ENCODE data around the gene ZBTB5.
A peak's percentile ranks its signal among the peaks of the same experiment; 100 is the strongest.

ZBTB5 gene

DNA sequence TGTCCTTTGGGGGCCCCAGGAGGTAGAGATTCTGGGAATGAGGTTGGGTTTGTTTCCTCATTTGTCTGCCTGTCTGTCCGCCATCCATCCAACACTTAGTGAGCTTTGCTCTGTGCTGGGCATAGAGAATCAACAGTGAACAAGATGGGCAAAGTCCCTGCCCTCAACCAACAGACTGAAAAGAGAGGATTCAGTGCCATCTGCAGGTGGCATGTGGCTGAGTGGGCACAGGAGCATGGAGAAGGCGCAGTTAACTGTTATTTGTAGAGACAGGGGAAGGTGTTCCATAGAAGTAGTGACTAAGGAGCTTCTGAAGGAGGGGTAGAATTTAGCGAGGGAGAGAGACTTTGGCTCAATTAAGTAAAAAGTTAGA, 43.6 kb upstream of the ZBTB5 start:
- DNase-seq (ENCODE audit: low read depth) = no peak
- no peak overlapping the region for H3K4me3 ChIP-seq (ENCODE audit: low read depth, low read length)
- no peak for TF ChIP-seq CTCF (IDR thresholded peaks at IDR 0.05; ENCODE audit: insufficient read depth, low read depth, low read length, missing control alignments)

DNA sequence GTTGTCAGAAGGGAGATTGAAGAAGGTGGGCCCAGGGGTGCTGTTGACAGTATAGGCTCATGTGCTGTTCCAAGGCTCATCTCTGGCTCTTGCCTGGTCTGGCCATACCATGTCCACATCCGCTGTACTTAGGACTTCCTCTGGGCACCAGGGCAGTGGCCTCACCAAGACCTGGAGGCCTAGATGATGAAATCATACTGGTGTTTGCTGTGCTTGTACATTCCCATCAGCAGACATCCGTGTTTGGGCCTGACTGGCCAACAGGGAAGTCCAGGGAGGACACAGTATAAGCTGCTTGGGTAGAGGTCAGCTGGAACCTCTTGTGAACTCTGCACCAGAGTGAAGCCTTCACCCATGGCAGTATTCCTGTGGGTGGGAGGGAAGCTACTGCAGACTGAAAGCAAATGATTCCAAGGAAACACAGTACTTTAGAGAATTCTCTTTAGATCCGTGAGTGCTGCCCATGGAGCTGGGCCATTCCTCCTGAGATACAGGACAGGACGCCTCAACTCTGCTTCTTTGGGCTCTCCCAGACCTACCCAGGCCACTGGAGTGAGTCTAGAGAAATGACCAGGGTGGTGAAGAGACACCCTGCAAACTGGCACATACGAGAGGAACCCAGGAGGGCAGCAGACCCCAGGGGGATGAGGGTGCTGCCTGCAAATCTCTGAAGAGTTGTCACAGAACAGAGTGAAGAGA, 43.0 kb upstream of the ZBTB5 start:
- TF ChIP-seq CTCF (IDR thresholded peaks at IDR 0.05; ENCODE audit: insufficient read depth, low read depth, low read length, missing control alignments) = no peak
- H3K4me3 ChIP-seq (ENCODE audit: low read depth, low read length) = no peak overlapping the region
- DNase-seq (ENCODE audit: low read depth) = no peak

GRCh38 chr9:37507566-37508134, 42.4 kb upstream of the ZBTB5 start:
- H3K4me3 ChIP-seq (ENCODE audit: low read depth, low read length) = no peak overlapping the region
- DNase-seq (ENCODE audit: low read depth) = no peak
- no peak for TF ChIP-seq CTCF (IDR thresholded peaks at IDR 0.05; ENCODE audit: insufficient read depth, low read depth, low read length, missing control alignments)

GRCh38 chr9:37504605-37505004, 39.4 kb upstream of the ZBTB5 start:
- no peak overlapping the region for H3K4me3 ChIP-seq (ENCODE audit: low read depth, low read length)
- DNase-seq (ENCODE audit: low read depth) = no peak
- TF ChIP-seq CTCF (IDR thresholded peaks at IDR 0.05; ENCODE audit: insufficient read depth, low read depth, low read length, missing control alignments) = no peak

- H3K4me3 ChIP-seq (ENCODE audit: low read depth, low read length) = no peak overlapping the region
- no peak for TF ChIP-seq CTCF (IDR thresholded peaks at IDR 0.05; ENCODE audit: insufficient read depth, low read depth, low read length, missing control alignments)
- peak; percentile 29 for DNase-seq (ENCODE audit: low read depth)
Observed at GRCh38 chr9:37503736-37504135, 38.5 kb upstream of the ZBTB5 start.

- no peak for TF ChIP-seq CTCF (IDR thresholded peaks at IDR 0.05; ENCODE audit: insufficient read depth, low read depth, low read length, missing control alignments)
- H3K4me3 ChIP-seq (ENCODE audit: low read depth, low read length) = no peak overlapping the region
- DNase-seq (ENCODE audit: low read depth) = no peak
Observed at GRCh38 chr9:37501957-37502596, 36.8 kb upstream of the ZBTB5 start.
